H1 (cell line): ENCODE data around the gene ZNF652. TPM values are rescaled to one million over a fixed set of nuclear protein-coding genes. Genes with fewer than 3 reads are reported as not detected.

Experiments used
- E2F6 ChIP-seq: IDR thresholded peaks from 2 replicates; pipeline ENCODE4 v1.6.1; 2012; ENCODE audit warnings: inconsistent platforms
- SIN3A ChIP-seq, 2 experiments: IDR thresholded peaks in 1 of 2; conservative IDR thresholded peaks in 1 of 2; 2 replicates each; pipeline ENCODE4 v1.6.1; 2011 to 2012; ENCODE audit warnings: low read length in 2 of 2, improper control_type of control experiment in 1 of 2, low read depth in 1 of 2, mild to moderate bottlenecking in 1 of 2
- SIRT6 ChIP-seq: IDR thresholded peaks from one replicate; pipeline ENCODE4 v1.7.1; 2012; ENCODE audit warnings: low read length, inconsistent platforms
- polyA plus RNA-seq, 7 experiments: library from polyadenylated mRNA; depleted of rRNA in 3 of 7; stranded (reverse) in 5 of 7; unstranded in 2 of 7; fragments of >200 nt in 5 of 7; fragments of 200-250 nt in 2 of 7; gene quantifications; 1 replicate in 5 of 7; 2 replicates in 1 of 7; 4 replicates in 1 of 7; pipeline versions ENCODE4 v1.2.1 to v1.2.3, GENCODE V29; 2011 to 2013; ENCODE audit warnings: missing spikeins in 2 of 7, mixed read lengths in 2 of 7
- total RNA-seq: library from RNA; stranded (reverse); fragmentation: NEBNext Ultra II Directional; extraction: Animal tissue kit (Norgen Biotek cat#: 25700); gene quantifications from 2 replicates; pipeline ENCODE4 v1.2.1, GENCODE V29; 2021

The ZNF652 gene
- total and polyA plus RNA-seq, 2 of the 8 experiments (the other 6 are each of a cell fraction or from before 2014, with no cell fraction given): 13.5 to 39.6 TPM

- TF ChIP-seq E2F6 (no peak), SIRT6 (no peak), SIN3A (conservative IDR thresholded peaks at IDR 0.05 in 1 of 2, IDR thresholded peaks at IDR 0.05 in 1 of 2; ENCODE audit: low read depth in 1 of 2, low read length in 2 of 2) (peak; percentile 41 to 76; a peak in 1 of 4 replicates)
These were observed 46.0 kb upstream of the ZNF652 start (continued) for GRCh38 chr17:49407981-49408501.
